Neuronal stem cell (in vitro differentiated cells): ENCODE data around the gene DENND6A.
"Not testable (repeated sequence)": the region's sequence is repeated elsewhere in the genome, so short reads cannot be mapped to it uniquely, and the experiment has no call there.

Source experiments
- DNase-seq: peaks from one replicate; pipeline ENCODE4 v3.0.0-alpha.2; 2013; ENCODE audit warnings: low spot score
- H2AFZ ChIP-seq: one replicate; pipeline ENCODE4 v1.6.1; 2013; ENCODE audit warnings: mild to moderate bottlenecking, low read length, inconsistent platforms
- H2AK5ac ChIP-seq: 2 replicates; pipeline ENCODE4 v1.6.1; 2013; ENCODE audit warnings: low read depth, mild to moderate bottlenecking, inconsistent platforms, low read length, moderate library complexity, mixed read lengths
- H2BK120ac ChIP-seq: 2 replicates; pipeline ENCODE4 v1.6.1; 2013; ENCODE audit warnings: low read depth, mild to moderate bottlenecking, inconsistent platforms, low read length, moderate library complexity, mixed read lengths
- H2BK12ac ChIP-seq: one replicate; pipeline ENCODE4 v1.6.1; 2013; ENCODE audit warnings: low read length, inconsistent platforms
- H2BK15ac ChIP-seq: 2 replicates; pipeline ENCODE4 v1.6.1; 2013; ENCODE audit warnings: mild to moderate bottlenecking, low read length, inconsistent platforms, mixed read lengths
- H2BK5ac ChIP-seq: one replicate; pipeline ENCODE4 v1.6.1; 2013; ENCODE audit warnings: inconsistent platforms, mild to moderate bottlenecking, low read length, moderate library complexity
- H3K14ac ChIP-seq: one replicate; pipeline ENCODE4 v1.6.1; 2013; ENCODE audit warnings: low read length, inconsistent platforms
- H3K18ac ChIP-seq: 2 replicates; pipeline ENCODE4 v1.6.1; 2013; ENCODE audit warnings: low read length, inconsistent platforms
- H3K23ac ChIP-seq: 2 replicates; pipeline ENCODE4 v1.6.1; 2013; ENCODE audit warnings: low read depth, mild to moderate bottlenecking, mixed read lengths, low read length, inconsistent platforms; ENCODE audit not compliant: poor library complexity
- H3K27ac ChIP-seq: replicated peaks from 3 replicates; pipeline ENCODE4 v1.5.1; 2013; ENCODE audit warnings: low read length, inconsistent platforms
- H3K27me3 ChIP-seq, 3 experiments: 2 replicates each; pipeline ENCODE4 v1.6.1; 2013; ENCODE audit warnings: low read length in 3 of 3, mild to moderate bottlenecking in 2 of 3, inconsistent platforms in 1 of 3, low read depth in 1 of 3, mixed read lengths in 1 of 3, moderate library complexity in 1 of 3; ENCODE audit not compliant: control insufficient read depth in 3 of 3, insufficient read depth in 3 of 3
- H3K36me3 ChIP-seq, 2 donors: replicated peaks in 1 of 2; 2 replicates each; pipeline ENCODE4 v1.6.1; 2013; ENCODE audit warnings: low read length in 2 of 2; ENCODE audit not compliant: control insufficient read depth in 2 of 2, insufficient read depth in 2 of 2
- H3K4ac ChIP-seq: 2 replicates; pipeline ENCODE4 v1.6.1; 2013; ENCODE audit warnings: inconsistent platforms, mild to moderate bottlenecking, low read length, moderate library complexity
- H3K4me1 ChIP-seq, 2 donors: 1 replicate in 1 of 2; 2 replicates in 1 of 2; pipeline ENCODE4 v1.6.1; 2013; ENCODE audit warnings: low read length in 2 of 2, low read depth in 1 of 2; ENCODE audit not compliant: control insufficient read depth in 2 of 2, insufficient read depth in 1 of 2
- H3K4me2 ChIP-seq: one replicate; pipeline ENCODE4 v1.6.1; 2013; ENCODE audit warnings: mild to moderate bottlenecking, low read length, inconsistent platforms; ENCODE audit not compliant: insufficient read depth, poor library complexity, severe bottlenecking
- H3K4me3 ChIP-seq, 2 donors: 2 replicates each; pipeline ENCODE4 v1.5.1; 2013; ENCODE audit warnings: low read length in 2 of 2, mild to moderate bottlenecking in 2 of 2, inconsistent platforms in 1 of 2, moderate library complexity in 1 of 2
- H3K79me1 ChIP-seq: one replicate; pipeline ENCODE4 v1.6.1; 2013; ENCODE audit warnings: low read depth, mild to moderate bottlenecking, inconsistent platforms, low read length, moderate library complexity
- H3K9ac ChIP-seq: one replicate; pipeline ENCODE4 v1.6.1; 2013; ENCODE audit warnings: mild to moderate bottlenecking, low read depth, low read length, inconsistent platforms; ENCODE audit not compliant: poor library complexity
- H3K9me3 ChIP-seq, 2 donors: replicated peaks in 1 of 2; 2 replicates each; pipeline versions ENCODE3 to v1.6.1; 2013; ENCODE audit warnings: low read length in 2 of 2, mild to moderate bottlenecking in 2 of 2, inconsistent platforms in 1 of 2, low read depth in 1 of 2, mixed read lengths in 1 of 2, moderate library complexity in 1 of 2; ENCODE audit not compliant: control insufficient read depth in 2 of 2, insufficient read depth in 1 of 2
- H4K8ac ChIP-seq: one replicate; pipeline ENCODE4 v1.6.1; 2013; ENCODE audit warnings: low read depth, mild to moderate bottlenecking, inconsistent platforms, low read length, moderate library complexity
- H4K91ac ChIP-seq: one replicate; pipeline ENCODE4 v1.6.1; 2013; ENCODE audit warnings: low read length, low read depth, mild to moderate bottlenecking, inconsistent platforms; ENCODE audit not compliant: poor library complexity
- WGBS, 2 donors: extraction: QIAGEN DNeasy Blood & Tissue Kit; methylation state at CpG; one replicate each; pipeline ENCODE4 v1.1.7; 2013; ENCODE audit warnings: missing lambda C conversion rate in 2 of 2, mixed read lengths in 1 of 2; ENCODE audit not compliant: insufficient read length in 2 of 2, insufficient replicate concordance in 1 of 2; ENCODE audit errors: extremely low coverage in 2 of 2; 5-methylcytosine and 5-hydroxymethylcytosine counted together

DENND6A gene

DNA sequence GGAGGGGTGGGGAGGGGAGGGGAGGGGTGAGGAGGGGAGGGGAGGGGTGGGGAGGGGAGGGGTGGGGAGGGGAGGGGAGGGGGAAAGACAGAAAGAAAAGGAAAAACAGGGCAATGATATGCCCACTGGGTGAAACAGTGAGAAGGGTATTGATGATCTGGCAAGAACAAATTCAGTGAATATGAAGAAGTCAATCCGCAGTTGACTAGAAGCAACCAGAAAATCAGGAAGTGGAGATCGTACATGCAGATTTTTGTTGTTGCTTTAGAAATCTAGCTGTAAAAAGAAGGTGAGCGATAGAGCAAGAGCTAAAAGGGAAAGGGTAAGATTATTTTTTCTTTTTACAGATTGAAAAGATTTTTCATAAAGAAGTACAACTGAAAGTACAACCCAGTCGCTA is 48.1 kb downstream of the DENND6A start:
- no CpG with 5 or more reads among the region's 4 CpGs for WGBS, 2 donors
- H3K23ac ChIP-seq: no peak overlapping the region
- H3K27me3 ChIP-seq: no peaks in the 10 kb centered on the region
- peaks cover 0 to 10% of the 10 kb centered on the region in 2 donors for H3K9me3 ChIP-seq
- H4K91ac ChIP-seq: no peak overlapping the region
- no peak overlapping the region for H3K4ac ChIP-seq
- no peak for DNase-seq
- H3K9ac ChIP-seq: no peak overlapping the region
- H3K4me1 ChIP-seq: no peaks in the 10 kb centered on the region
- H2BK12ac ChIP-seq: no peak overlapping the region
- H3K4me3 ChIP-seq: no peak overlapping the region
- no peak overlapping the region for H3K27ac ChIP-seq
- no peak overlapping the region for H2BK15ac ChIP-seq
- no peak overlapping the region for H4K8ac ChIP-seq
- H3K36me3 ChIP-seq: peaks cover 4 to 63% of the 10 kb centered on the region in 2 donors
- H3K79me1 ChIP-seq: no peaks in the 10 kb centered on the region
- H2AFZ ChIP-seq: no peak overlapping the region
- H2BK5ac ChIP-seq: no peak overlapping the region
- no peak overlapping the region for H3K4me2 ChIP-seq
- no peak overlapping the region for H2AK5ac ChIP-seq
- no peak overlapping the region for H3K14ac ChIP-seq
- H2BK120ac ChIP-seq: no peak overlapping the region
- no peak overlapping the region for H3K18ac ChIP-seq

DNA sequence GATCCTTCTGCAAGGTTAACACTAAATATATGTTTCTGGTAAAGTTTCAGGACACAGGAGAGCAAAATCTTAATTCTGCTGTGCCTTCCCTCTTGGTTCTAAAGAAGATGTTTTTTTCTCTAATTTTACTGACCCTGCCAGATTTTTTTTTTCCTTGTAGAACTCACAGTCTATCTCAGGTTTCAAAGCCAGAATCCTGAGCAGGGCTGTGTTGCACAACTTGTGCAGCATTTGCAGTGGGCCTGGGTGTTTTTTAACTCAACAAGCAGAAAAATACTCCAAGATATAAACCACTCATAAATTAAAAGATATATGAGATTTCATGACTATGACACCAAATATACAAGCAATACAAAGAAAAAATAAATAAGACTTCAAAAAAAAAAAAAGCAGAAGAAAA is 55.5 kb downstream of the DENND6A start:
- Histone ChIP-seq H2BK120ac (no peak overlapping the region), H3K4me1 (no peaks in the 10 kb centered on the region), H3K27me3 (no peaks in the 10 kb centered on the region), H3K4me3 (no peak overlapping the region), H4K91ac (no peak overlapping the region), H4K8ac (no peak overlapping the region), H2BK5ac (no peak overlapping the region), H2BK12ac (no peak overlapping the region), H2AK5ac (no peak overlapping the region), H3K79me1 (no peaks in the 10 kb centered on the region), H3K4me2 (no peak overlapping the region), H3K14ac (no peak overlapping the region), H3K9ac (no peak overlapping the region), H3K4ac (no peak overlapping the region), H3K27ac (no peak overlapping the region), H3K23ac (no peak overlapping the region), H3K18ac (no peak overlapping the region), H2BK15ac (no peak overlapping the region), H2AFZ (no peak overlapping the region), H3K36me3 (peaks cover 5 to 89% of the 10 kb centered on the region in 2 donors), H3K9me3 (no peaks in the 10 kb centered on the region)
- no peak for DNase-seq

GRCh38 chr3:57634259-57634658 is 58.6 kb downstream of the DENND6A start:
- H3K4me3 ChIP-seq, H3K14ac ChIP-seq, H3K9ac ChIP-seq, DNase-seq, H2AK5ac ChIP-seq, H4K8ac ChIP-seq, H2BK15ac ChIP-seq, H4K91ac ChIP-seq, H2BK120ac ChIP-seq, H3K9me3 ChIP-seq, H2AFZ ChIP-seq, H3K23ac ChIP-seq, H3K4me2 ChIP-seq, H3K27ac ChIP-seq, H3K27me3 ChIP-seq, H3K4me1 ChIP-seq, H3K4ac ChIP-seq, H2BK12ac ChIP-seq, H2BK5ac ChIP-seq, H3K18ac ChIP-seq, H3K79me1 ChIP-seq: not testable (repeated sequence)
- H3K36me3 ChIP-seq: peaks cover 6 to 88% of the 10 kb centered on the region in 2 donors
- no CpG with 5 or more reads among the region's 3 CpGs for WGBS, 2 donors

DNA sequence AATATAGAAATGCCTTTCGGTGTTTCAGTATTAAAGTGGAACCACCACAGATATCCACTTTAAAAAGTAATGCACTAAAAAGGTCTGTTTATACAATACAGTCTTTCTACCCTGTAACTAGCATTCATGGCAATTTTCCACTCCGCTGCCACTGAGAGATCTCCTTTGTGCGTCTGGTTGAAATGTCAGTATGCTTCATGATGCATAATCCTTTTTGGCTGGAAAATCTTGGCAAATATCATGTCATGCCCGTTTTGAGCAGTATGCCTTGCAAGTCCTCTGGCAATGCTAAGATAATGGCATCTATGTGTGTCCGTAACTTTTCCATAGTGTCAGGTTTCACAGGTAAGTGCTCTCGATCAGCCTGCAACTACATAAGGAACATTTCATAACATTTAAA is 64.9 kb downstream of the DENND6A start:
- no peak overlapping the region for H2AK5ac ChIP-seq
- H3K27ac ChIP-seq: no peak overlapping the region
- H3K9ac ChIP-seq: no peak overlapping the region
- H4K91ac ChIP-seq: no peak overlapping the region
- H3K27me3 ChIP-seq: no peaks in the 10 kb centered on the region
- H3K18ac ChIP-seq: no peak overlapping the region
- no peak for DNase-seq
- H3K4ac ChIP-seq: no peak overlapping the region
- no peak overlapping the region for H3K14ac ChIP-seq
- H2BK5ac ChIP-seq: no peak overlapping the region
- no peak overlapping the region for H3K4me2 ChIP-seq
- H3K4me1 ChIP-seq: no peaks in the 10 kb centered on the region
- no CpG with 5 or more reads among the region's 6 CpGs for WGBS, 2 donors
- H2AFZ ChIP-seq: no peak overlapping the region
- no peak overlapping the region for H3K23ac ChIP-seq
- peaks cover 8 to 84% of the 10 kb centered on the region in 2 donors for H3K36me3 ChIP-seq
- H2BK12ac ChIP-seq: no peak overlapping the region
- no peak overlapping the region for H2BK120ac ChIP-seq
- no peak overlapping the region for H3K4me3 ChIP-seq
- H3K9me3 ChIP-seq: peaks cover 0 to 2% of the 10 kb centered on the region in 2 donors
- no peak overlapping the region for H4K8ac ChIP-seq
- no peak overlapping the region for H2BK15ac ChIP-seq
- no peaks in the 10 kb centered on the region for H3K79me1 ChIP-seq
